Tibial artery (tissue), 4 donors: ENCODE data around the gene CRAMP1.

Experiments
- DNase-seq, 2 donors: peaks; one replicate each; pipeline ENCODE4 v3.0.0-alpha.2; 2019
- H3K27ac ChIP-seq, 2 donors: fragments of 200-600 bp; sonication (generic) in 1 of 2; 1 replicate in 1 of 2; 2 replicates in 1 of 2; pipeline ENCODE4 v1.5.1; 2018 to 2019; ENCODE audit warnings: mild to moderate bottlenecking in 1 of 2
- H3K27me3 ChIP-seq, 2 donors: fragments of 200-600 bp; sonication (generic) in 1 of 2; one replicate each; pipeline versions ENCODE4 v1.5.1 to v1.6.0; 2016 to 2019
- H3K36me3 ChIP-seq, 3 donors: fragments of 200-600 bp; sonication (generic) in 2 of 3; one replicate each; pipeline ENCODE4 v1.5.1; 2016 to 2019; ENCODE audit warnings: mild to moderate bottlenecking in 2 of 3
- H3K4me1 ChIP-seq, 4 donors: fragments of 200-600 bp; sonication (generic) in 2 of 4; 1 replicate in 3 of 4; 2 replicates in 1 of 4; pipeline ENCODE4 v1.5.1; 2016 to 2019
- H3K4me3 ChIP-seq, 2 donors: fragments of 200-600 bp; sonication (generic) in 1 of 2; 1 replicate in 1 of 2; 2 replicates in 1 of 2; pipeline ENCODE4 v1.5.1; 2018 to 2019; ENCODE audit warnings: mild to moderate bottlenecking in 2 of 2
- H3K9me3 ChIP-seq, 3 donors: fragments of 200-600 bp; sonication (generic) in 1 of 3; one replicate each; pipeline ENCODE4 v1.5.1; 2016 to 2019
- CTCF ChIP-seq, 2 experiments: fragments of 200-600 bp in 1 of 2; fragments of 450-650 bp in 1 of 2; IDR thresholded peaks; one replicate each; pipeline ENCODE4 v1.5.1; 2017 to 2019; ENCODE audit warnings: antibody characterized with exemption in 2 of 2, mild to moderate bottlenecking in 1 of 2, moderate library complexity in 1 of 2
- intact Hi-C: fragments of 100-400 bp; cut with DNase I; formaldehyde crosslinking; loops from one replicate; pipeline ENCODE4 v1.15.0; 2023; ENCODE audit warnings: low total_unique reads

CRAMP1 gene

GRCh38 chr16:1674306-1674705, 62.1 kb downstream of the CRAMP1 start:
- Histone ChIP-seq H3K4me3 (no peak overlapping the region), H3K9me3 (no peaks in the 10 kb centered on the region), H3K27ac (no peak overlapping the region), H3K4me1 (peaks cover 0 to 10% (median 7%) of the 10 kb centered on the region in 4 donors), H3K27me3 (no peaks in the 10 kb centered on the region), H3K36me3 (peaks cover 39 to 68% (median 64%) of the 10 kb centered on the region in 3 donors)
- TF ChIP-seq CTCF (IDR thresholded peaks at IDR 0.05), result no peak
- intact Hi-C loops, result no loop called here
- DNase-seq, result no peak

DNA sequence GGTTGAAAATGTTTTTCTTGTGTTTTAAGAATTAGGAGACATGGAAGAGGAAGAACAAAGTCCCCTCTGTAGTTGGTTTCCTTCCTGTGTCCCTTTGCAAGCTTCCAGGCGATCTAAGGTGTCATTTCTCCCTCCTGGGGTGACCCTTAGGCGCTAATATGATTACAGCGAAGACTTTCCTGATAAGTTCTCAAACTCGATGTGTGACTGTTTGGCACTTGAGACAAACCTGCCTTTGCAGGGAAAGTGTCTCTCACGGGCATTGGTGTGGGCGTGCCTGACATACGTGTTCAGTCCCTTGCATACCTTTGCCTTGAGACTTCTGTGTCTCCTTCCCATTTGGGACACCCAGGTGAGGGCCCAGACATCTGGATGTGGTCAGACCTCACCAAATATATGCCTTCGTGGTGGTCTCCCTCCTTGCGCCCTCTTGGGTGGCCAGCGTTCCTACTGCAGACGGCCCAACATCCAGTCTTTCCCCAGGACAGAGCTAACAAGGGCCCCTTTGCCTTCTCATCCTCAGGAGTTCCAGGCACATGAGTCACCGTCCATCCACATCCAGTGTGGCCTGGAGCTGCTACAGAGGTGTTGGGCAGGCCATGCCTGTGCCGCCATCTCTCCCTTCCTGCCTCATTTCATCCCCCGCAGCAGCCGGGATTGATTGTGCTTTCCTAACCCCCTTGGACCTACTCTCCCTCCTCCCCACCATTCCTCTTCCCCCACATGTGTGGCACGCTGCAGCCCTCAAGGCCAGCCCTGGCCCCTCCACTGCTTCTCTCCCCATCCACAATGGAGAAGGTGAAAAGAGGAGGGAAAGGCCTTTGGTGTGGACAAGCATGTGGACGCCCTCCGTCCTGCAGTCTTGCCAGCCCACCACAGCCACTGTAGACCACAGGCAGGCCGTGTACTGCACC, 62.8 kb downstream of the CRAMP1 start:
- no peak for DNase-seq
- Histone ChIP-seq H3K36me3 (peaks cover 34 to 61% (median 57%) of the 10 kb centered on the region in 3 donors), H3K4me1 (peaks cover 0 to 11% (median 7%) of the 10 kb centered on the region in 4 donors), H3K27ac (no peak overlapping the region), H3K27me3 (no peaks in the 10 kb centered on the region), H3K4me3 (no peak overlapping the region), H3K9me3 (no peaks in the 10 kb centered on the region)
- intact Hi-C loops, result no loop called here
- no peak for TF ChIP-seq CTCF (IDR thresholded peaks at IDR 0.05)

- Histone ChIP-seq H3K36me3 (peaks cover 19 to 45% (median 40%) of the 10 kb centered on the region in 3 donors), H3K4me3 (no peak overlapping the region), H3K27me3 (no peaks in the 10 kb centered on the region), H3K4me1 (peaks cover 0 to 11% (median 7%) of the 10 kb centered on the region in 4 donors), H3K9me3 (no peaks in the 10 kb centered on the region), H3K27ac (no peak overlapping the region)
- no peak for TF ChIP-seq CTCF (IDR thresholded peaks at IDR 0.05)
- no peak for DNase-seq
- intact Hi-C loops, result no loop called here
These were observed 64.5 kb downstream of the CRAMP1 start for GRCh38 chr16:1676661-1677060.

- Histone ChIP-seq H3K4me1 (peaks cover 0 to 11% (median 7%) of the 10 kb centered on the region in 4 donors), H3K9me3 (no peaks in the 10 kb centered on the region), H3K36me3 (peaks cover 12 to 38% (median 33%) of the 10 kb centered on the region in 3 donors), H3K27ac (peak overlapping the region in 1 of 2 donors; percentile 1), H3K27me3 (no peaks in the 10 kb centered on the region), H3K4me3 (peak overlapping the region; percentile 60 to 93)
- intact Hi-C loops, result no loop called here
- TF ChIP-seq CTCF (IDR thresholded peaks at IDR 0.05), result no peak
- no peak for DNase-seq
These were observed 65.2 kb downstream of the CRAMP1 start for GRCh38 chr16:1677339-1677738.

GRCh38 chr16:1677942-1678499, 65.9 kb downstream of the CRAMP1 start, which contains the start of gene JPT2:
Gene JPT2, plus strand, starts transcription at chr16:1678279. Its CDS starts 34 bp downstream, at chr16:1678313.
- intact Hi-C loops, result no loop called here

More at GRCh38 chr16:1677942-1678499, 65.9 kb downstream of the CRAMP1 start, which contains the start of gene JPT2:
- peak within 1 kb of the TSS; percentile 44 to 61 for H3K27ac ChIP-seq
- no peak for TF ChIP-seq CTCF (IDR thresholded peaks at IDR 0.05)
- peaks cover 0 to 11% (median 7%) of the 10 kb centered on the region in 4 donors for H3K4me1 ChIP-seq
- H3K27me3 ChIP-seq, result no peaks in the 10 kb centered on the region
- peak; percentile 96 to 97 for DNase-seq
- peaks cover 12 to 32% (median 27%) of the 10 kb centered on the region in 3 donors for H3K36me3 ChIP-seq
- no peaks in the 10 kb centered on the region for H3K9me3 ChIP-seq
- peak within 1 kb of the TSS; percentile 60 to 93 for H3K4me3 ChIP-seq
